Measurements from ENCODE around the gene ADCK2.
"Not testable (repeated sequence)": the region's sequence is repeated elsewhere in the genome, so short reads cannot be mapped to it uniquely, and the experiment has no call there.

The ADCK2 gene, protein sequence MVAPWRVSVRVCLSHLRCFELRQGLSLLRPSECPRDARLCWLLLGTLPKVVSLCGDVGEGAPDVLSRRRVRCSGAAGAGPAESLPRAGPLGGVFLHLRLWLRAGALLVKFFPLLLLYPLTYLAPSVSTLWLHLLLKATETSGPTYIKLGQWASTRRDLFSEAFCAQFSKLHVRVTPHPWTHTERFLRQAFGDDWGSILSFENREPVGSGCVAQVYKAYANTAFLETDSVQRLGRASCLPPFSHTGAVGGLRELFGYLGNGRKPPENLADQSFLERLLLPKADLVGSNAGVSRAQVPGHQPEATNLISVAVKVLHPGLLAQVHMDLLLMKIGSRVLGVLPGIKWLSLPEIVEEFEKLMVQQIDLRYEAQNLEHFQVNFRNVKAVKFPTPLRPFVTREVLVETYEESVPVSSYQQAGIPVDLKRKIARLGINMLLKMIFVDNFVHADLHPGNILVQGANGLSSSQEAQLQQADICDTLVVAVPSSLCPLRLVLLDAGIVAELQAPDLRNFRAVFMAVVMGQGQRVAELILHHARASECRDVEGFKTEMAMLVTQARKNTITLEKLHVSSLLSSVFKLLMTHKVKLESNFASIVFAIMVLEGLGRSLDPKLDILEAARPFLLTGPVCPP

DNA sequence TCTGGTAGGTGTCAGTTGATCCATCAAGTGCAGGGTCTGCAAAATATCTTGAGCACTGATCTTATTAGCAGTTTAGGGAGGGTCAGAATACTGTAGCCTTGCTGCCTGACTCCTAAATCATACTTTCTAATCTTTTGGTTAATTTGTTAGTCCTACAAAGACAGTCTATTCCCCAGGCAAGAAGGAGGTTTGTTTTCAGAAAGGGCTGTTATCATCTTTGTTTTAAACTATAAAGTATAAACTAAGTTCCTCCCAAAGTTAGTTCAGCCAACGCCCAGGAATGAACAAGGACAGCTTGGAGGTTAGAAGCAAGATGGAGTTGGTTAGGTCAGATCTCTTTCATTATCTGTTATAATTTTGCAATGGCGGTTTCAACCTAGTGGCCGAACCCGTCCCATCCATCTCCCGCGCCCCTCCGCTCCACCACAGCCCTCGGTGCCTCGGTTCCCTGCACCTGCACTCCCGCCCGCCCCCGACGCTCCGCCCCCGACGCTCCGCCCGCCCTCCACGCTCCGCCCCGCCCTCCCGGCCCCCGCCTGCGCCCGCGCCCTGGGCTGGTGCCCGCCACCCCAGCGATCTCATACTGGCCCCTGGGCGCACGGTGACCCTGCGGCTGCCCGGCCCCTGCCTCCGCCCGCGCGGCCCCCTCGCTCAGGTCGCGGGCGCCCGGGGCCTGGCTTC is at the start of gene ADCK2:
ADCK2 (plus strand) TSS at position 564 of the 681 bp plus-strand sequence. CDS start 386 bp downstream, outside the sequence.
- peak; percentile 53 for DNase-seq (ENCODE audit: low spot score)

GRCh38 chr7:140623980-140624379 is 48.8 kb upstream of the ADCK2 start:
- no peak for DNase-seq (ENCODE audit: low spot score)

DNA sequence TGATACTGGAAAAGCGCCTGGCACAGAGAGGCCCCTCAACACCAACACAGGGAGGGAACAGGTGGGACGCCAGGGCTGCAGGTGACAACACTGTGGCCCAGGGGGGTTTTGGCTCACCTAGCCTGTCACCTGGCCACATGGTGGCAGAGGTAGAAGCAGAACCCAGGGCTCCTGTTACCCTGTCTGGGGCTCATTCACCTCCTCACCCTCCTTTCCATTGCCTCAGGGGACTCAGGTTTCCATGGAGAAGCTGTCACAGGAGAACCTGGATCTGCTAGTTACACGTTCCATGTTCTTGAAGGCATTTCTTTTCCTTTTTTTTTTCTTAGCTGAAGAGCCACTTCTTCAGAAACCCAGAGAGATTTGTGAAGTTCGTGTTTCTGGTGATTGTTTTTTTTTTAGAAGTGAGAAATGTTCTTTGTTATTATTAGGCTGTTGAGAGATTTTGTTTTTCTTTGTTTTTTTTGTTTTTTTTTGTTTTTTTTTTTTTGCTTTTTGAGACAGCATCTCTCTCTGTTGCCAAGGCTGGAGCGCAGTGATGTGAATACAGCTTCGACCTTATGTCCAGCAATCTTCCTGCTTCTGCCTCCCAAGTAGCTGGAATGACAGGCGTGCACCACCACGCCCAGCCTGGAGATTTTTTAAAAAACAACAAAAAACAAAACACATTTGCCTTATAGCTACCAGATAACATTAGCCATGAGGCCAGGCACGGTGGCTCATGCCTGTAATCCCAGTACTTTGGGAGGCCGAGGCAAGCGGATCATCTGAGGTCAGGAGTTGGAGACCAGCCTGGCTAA is 48.2 kb upstream of the ADCK2 start:
- no peak for DNase-seq (ENCODE audit: low spot score)

DNA sequence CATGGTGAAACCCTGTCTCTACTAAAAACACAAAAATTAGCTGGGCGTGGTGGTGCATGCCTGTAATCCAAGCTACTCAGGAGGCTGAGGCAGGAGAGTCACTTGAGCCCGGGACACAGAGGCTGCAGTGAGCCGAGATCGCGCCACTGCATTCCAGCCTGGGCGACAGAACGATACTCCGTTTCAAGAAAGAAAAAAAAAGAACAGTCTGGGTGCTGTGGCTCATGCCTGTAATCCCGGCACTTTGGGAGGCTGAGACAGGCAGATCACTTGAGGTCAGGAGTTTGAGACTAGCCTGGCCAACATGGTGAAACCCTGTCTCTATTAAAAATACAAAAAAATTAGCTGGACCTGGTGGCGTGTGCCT is 47.6 kb upstream of the ADCK2 start:
- not testable (repeated sequence) for DNase-seq (ENCODE audit: low spot score)

DNA sequence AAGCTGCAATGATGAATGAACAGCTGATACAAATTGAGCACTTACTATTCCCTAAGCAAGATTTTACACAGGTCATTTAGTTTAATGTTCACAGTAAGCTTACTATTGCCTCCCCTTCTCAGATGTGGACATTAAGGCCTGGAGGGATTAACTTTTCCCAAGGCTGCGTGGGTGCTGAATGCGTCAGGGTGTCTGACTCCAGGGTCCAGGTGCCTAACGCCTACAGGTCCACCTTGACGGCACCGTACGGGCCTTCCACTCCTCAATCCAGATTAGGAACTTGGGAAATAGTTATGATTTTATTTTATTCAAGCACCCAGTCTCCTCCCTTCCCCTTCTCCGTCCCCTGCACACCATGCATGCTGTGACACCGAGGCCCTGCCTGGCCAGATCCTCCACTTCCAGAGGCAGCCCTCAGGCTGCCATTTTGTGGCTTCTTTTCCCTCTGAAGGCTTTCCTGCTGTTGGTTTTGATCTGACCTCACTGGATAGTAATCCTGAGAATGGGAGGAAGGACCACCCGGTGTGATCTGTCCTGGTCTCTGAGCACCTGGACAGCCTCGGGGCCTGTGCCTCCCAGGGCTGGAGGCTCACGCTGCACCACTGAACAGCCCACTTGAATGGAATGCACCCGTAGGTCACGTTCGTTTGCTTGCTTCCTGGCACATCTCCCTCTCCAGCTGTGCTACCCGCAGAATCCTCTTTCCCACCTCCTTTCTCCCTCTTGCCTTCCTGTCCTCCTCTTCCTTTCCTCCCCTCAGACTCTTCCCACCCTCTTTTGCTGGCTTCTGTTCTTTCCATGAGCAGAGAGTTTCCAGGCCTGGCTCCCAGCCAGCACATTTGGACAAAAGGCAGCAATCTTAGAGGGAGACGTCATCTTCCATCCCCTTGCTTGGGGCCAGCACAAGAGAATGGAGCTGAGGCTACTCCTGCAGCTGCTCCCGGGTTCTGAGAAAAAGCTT is 46.6 kb upstream of the ADCK2 start:
- DNase-seq (ENCODE audit: low spot score) = no peak

DNA sequence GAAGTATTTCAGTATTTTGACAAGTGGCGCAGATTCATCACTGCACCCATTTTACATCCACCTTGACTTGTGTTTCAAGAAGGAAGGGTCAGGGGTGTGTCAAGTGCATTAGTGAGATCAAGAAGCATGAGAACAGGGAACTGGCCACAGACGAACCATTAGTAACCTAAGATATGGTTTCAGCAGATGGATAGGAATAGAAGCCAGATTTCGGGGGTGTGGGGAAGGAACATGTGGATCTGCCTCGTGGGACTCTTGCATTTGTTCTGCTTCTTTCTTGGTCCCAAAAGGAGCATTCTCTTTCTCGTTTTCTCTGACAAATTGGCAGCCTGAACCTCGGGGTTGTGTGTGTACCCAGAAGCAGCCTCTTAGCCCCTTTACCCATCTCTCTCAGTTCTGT is 41.7 kb upstream of the ADCK2 start:
- DNase-seq (ENCODE audit: low spot score) = no peak

- no peak for DNase-seq (ENCODE audit: low spot score)
Observed at GRCh38 chr7:140631602-140632001, 41.1 kb upstream of the ADCK2 start.

- DNase-seq (ENCODE audit: low spot score) = no peak
Observed at GRCh38 chr7:140635345-140635744, 37.4 kb upstream of the ADCK2 start.

GRCh38 chr7:140635816-140636215 is 36.9 kb upstream of the ADCK2 start:
- DNase-seq (ENCODE audit: low spot score) = no peak

- no peak for DNase-seq (ENCODE audit: low spot score)
Observed at GRCh38 chr7:140637400-140637799, 35.3 kb upstream of the ADCK2 start.

DNA sequence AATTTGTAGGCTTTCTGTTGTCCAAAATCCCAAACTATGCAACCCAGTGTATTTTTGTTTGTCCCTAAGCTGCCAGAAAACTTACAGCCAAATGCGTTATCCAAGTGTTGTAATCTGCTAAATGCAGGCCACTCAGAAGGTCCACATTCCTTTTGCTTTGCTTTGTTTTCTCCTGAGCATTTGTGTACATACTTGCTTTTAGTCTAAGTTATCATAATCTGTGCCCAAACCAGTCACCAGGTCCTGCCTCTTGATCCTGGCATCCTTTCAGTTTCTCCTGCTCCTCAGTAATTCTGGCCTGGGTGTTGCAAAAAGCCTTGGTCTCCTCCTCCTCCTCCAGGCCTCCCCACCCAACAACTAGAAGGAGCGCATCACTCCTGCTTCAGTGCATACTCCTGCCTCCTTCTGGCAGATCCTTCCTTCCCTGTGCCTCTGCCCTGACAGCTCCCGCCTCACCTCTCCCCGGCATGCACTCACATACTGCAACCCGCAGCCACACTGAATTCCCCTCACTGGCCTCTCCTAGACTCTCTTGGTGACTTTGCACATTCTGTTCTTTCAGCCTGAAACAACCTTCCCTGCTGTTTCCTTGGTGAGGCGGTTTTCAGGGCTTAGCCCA is 34.5 kb upstream of the ADCK2 start:
- no peak for DNase-seq (ENCODE audit: low spot score)

DNA sequence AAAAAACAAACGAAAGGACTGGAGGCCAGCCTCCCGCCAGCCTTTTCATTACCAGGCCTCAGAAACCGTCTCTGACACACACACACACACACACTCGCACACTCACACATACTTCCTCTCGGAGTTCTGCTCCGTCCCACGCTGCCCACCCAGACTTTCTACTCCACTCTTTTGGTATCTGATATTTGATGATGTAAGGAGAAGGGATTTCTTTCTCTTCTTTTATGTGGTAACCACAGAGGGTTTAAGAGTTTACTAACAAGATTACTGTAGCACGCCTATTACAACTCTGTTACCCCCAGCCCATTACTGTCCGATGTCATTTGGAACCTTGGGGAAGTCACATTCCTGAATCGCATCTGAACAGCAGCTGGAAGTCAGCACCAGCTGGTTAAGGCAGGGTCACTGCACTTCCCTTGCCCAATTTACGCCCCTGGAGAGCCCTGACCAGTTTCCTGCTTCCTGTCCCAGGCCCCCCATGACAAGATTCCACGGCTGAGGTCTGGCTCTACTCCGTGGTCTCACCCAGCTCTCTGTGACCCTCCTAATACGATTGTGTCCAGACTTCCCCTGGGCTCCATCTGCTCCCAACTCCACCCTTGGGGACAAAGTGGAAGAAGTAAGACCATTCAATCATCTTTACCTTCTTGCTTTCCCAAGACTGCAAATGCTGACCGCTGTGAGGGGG is 33.2 kb upstream of the ADCK2 start:
- DNase-seq (ENCODE audit: low spot score) = no peak

DNA sequence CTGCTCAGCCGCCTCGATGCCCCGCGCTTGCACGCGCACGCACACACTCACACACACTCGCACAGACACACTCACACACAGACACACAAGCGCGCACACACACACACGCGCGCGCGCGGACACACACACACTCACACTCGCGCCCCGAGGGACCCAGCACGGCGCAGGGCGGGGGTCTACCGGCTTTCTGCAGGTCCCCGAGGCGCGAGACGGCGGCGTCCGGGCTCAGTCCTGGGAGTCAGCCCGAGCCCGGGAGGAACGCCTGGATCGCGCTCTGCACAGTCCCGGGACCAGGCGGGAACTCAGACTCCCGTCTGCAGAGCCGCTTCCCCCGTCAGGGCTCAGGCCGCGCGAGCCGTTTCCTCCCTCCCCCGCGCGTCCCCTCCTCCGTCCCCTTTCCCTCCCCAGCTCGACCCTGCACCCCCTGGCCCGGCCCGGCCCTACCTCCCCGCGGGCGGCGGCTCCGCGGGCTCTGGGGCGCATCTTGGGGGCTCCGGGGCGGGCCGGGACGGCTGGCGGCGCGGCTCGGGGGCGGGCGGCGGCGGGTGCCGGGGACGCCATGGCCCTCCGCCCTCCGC is 32.6 kb upstream of the ADCK2 start:
- DNase-seq (ENCODE audit: low spot score) = no peak

- no peak for DNase-seq (ENCODE audit: low spot score)
Observed at GRCh38 chr7:140640727-140641523, 31.8 kb upstream of the ADCK2 start, which contains the start of gene DENND2A. DENND2A (minus strand) TSS chr7:140640813; CDS start chr7:140602397, 38,416 bp downstream.

GRCh38 chr7:140641524-140642195 is 31.1 kb upstream of the ADCK2 start:
- DNase-seq (ENCODE audit: low spot score) = no peak

GRCh38 chr7:140643416-140643815 is 29.3 kb upstream of the ADCK2 start:
- DNase-seq (ENCODE audit: low spot score) = no peak

DNA sequence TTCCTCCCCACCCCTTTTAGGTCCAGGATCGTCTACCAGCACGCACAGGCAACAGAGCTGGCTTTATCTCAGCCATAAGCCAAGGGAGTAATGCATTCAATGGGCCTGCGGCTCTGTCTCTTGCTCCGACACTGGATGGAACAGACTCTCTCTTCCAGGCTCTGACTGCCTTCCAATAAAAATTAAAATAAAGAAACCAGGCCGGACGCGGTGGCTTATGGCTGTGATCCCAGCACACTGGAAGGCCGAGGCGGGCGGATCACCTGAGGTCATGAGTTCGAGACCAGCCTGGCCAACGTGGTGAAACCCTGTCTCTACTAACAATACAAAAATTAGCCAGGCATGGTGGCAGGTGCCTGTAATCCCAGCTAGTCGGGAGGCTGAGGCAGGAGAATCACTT is 28.0 kb upstream of the ADCK2 start:
- DNase-seq (ENCODE audit: low spot score) = not testable (repeated sequence)
